Activated CD8-positive, alpha-beta memory T cell treated with anti-CD3 and anti-CD28 coated beads for 36 hours (primary cell): Measurements from ENCODE around the gene RAB1B. TPM values are rescaled to one million over a fixed set of nuclear protein-coding genes. Genes with fewer than 3 reads are reported as not detected.
"Not testable (repeated sequence)": the region's sequence is repeated elsewhere in the genome, so short reads cannot be mapped to it uniquely, and the experiment has no call there.

ENCODE experiments used
- CTCF ChIA-PET: fragments of 350-600 bp; sonication (Branson Sonifier 250); formaldehyde crosslinking; loops from one replicate; lab custom pipeline; 2021; ENCODE audit warnings: antibody characterized with exemption; lab: Charles Lee
- POLR2A ChIA-PET: fragments of 350-600 bp; sonication (Branson Sonifier 250); formaldehyde crosslinking; loops from one replicate; lab custom pipeline; 2021; ENCODE audit warnings: antibody characterized with exemption; lab: Charles Lee
- total RNA-seq, 2 experiments: library from RNA; stranded (reverse); gene quantifications; one replicate each; pipeline ENCODE4 v1.2.3, GENCODE V29; 2021

The RAB1B gene
- total RNA-seq, 2 experiments from 2014 or later, result 118 TPM

DNA sequence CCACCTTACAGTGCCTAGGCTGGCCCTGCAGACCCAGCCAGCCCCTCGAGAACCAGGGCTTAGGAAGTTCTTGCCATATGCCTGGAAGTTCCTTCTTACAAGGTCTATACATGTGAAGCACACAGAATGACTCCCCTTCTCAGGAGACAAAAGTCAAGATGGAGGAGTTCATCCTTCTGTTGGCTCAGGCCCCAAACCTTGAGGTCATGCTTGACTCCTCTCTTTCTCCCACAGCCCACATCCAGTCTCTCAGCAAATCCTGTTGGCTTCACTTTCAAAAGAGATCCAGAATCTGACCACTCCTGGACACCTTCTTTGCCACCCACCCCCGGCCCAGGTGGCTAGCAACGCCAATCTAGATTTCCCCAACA, 50.1 kb downstream of the RAB1B start:
- POLR2A ChIA-PET, result interaction anchor here (1.8 to 2.1 kb wide), 2 partner anchors 27 to 30 kb away, joined by 6 to 9 read pairs; partner anchors contain the start of genes BRMS1 and YIF1A
- CTCF ChIA-PET, result interaction anchor here (0.7 to 8.1 kb wide), 4 partner anchors 8 to 121 kb away, joined by 3 to 111 read pairs (median 6); partner anchors contain the start of genes MRPL11 and RIN1

GRCh38 chr11:66320289-66320688, 51.9 kb downstream of the RAB1B start:
- CTCF ChIA-PET, POLR2A ChIA-PET: not testable (repeated sequence)

DNA sequence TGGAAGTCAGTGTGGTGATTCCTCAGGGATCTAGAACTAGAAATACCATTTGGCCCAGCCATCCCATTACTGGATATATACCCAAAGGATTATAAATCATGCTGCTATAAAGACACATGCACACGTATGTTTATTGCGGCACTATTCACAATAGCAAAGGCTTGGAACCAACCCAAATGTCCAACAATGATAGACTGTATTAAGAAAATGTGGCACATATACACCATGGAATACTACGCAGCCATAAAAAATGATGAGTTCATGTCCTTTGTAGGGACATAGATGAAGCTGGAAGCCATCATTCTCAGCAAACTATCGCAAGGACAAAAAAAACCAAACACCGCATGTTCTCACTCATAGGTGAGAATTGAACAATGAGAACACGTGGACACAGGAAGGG, 52.3 kb downstream of the RAB1B start:
- CTCF ChIA-PET, POLR2A ChIA-PET: not testable (repeated sequence)

- POLR2A ChIA-PET, result no interaction called here
- CTCF ChIA-PET, result interaction anchor here (1.2 kb wide), 1 partner anchor 9 kb away, joined by 5 read pairs; no protein-coding TSS in a partner anchor
These were observed 53.2 kb downstream of the RAB1B start for GRCh38 chr11:66321606-66322005.

DNA sequence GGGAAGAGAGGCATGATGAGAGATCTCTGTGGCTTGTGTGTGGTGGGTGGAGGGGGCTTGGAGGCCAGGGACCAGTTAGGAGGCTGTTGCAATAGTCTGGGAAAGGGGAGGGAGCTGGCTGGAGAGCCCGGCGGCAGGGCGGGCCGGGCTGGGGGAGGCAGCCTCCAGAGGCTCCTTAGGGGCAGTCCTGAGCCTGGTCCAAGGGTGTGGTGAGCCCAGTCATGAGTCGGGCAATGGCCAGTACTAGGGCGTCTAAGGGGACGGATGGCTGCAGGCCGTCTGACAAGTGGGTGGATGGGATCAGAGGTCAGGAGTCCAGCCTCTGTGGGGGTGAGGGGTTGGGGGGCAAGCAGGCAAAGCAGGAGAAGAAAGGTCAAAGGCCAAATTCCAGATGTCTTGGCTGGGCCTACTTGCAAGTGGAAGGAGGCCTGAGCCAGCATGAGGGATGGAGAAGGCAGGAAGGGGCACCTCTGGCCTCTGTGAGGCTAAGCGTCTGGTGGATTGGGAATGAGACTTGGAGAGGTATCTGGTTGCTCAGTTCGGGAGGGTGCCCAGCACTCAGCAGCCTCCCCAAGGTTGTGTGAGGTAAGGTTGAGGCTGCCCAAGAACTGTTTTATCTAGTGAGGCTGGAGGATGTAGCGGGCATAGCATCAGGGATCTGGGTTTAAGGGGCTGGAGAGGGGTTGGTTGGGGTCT, 54.4 kb downstream of the RAB1B start:
- CTCF ChIA-PET, result no interaction called here
- POLR2A ChIA-PET, result interaction anchor here (1.3 kb wide), 1 partner anchor 11 kb away, joined by 3 read pairs; no protein-coding TSS in a partner anchor

DNA sequence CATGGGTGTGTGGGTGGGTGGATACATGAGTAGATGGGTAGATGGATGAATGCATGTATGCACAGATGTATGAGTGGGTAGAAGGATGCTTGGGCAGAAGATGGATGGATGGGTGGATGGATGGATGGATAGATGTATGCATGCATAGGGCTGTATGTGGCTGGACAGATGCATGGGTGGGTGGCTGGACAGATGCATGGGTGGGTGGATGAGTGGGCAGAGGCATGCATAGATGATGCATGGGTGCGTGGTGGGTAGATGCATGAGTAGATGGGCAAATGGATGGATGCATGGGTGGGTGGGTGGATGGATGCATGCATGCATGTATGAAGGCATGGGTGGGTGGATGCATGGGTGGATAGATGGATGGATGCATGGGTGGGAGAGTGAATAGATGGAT, 55.2 kb downstream of the RAB1B start:
- POLR2A ChIA-PET, result no interaction called here
- CTCF ChIA-PET, result no interaction called here

DNA sequence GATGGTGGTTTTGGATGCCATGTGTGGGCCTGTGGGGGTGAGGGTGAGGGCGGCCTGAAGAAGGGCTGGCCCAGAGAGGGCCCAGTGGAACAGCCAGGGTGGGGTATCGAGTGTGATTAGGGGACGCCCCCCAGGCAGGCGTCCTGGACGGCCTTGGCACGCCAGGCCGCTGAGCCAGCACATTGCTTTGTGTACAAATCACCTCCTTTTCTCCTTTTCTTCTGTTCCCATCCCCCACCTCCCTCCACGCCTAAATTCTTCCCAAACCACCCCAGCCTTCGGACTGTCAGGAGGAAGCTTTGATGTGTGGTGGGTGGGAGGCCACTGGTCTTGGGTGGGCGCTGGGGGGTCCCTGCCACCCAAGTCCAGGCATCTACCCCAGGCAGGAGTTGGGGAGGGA, 56.2 kb downstream of the RAB1B start:
- ChIA-PET CTCF (interaction anchor here (0.7 to 1.8 kb wide), 2 partner anchors 7 to 12 kb away, joined by 3 to 5 read pairs; partner anchors contain the start of gene CD248), POLR2A (interaction anchor here (1.1 kb wide), 1 partner anchor 12 kb away, joined by 5 read pairs; no protein-coding TSS in a partner anchor)

- CTCF ChIA-PET, result interaction anchor here (0.6 to 1.8 kb wide), 3 partner anchors 8 to 46 kb away, joined by 3 to 5 read pairs (median 5); partner anchors contain the start of gene CD248
- POLR2A ChIA-PET, result interaction anchor here (1.1 kb wide), 1 partner anchor 12 kb away, joined by 5 read pairs; no protein-coding TSS in a partner anchor
These were observed 56.8 kb downstream of the RAB1B start for GRCh38 chr11:66325263-66325671.

DNA sequence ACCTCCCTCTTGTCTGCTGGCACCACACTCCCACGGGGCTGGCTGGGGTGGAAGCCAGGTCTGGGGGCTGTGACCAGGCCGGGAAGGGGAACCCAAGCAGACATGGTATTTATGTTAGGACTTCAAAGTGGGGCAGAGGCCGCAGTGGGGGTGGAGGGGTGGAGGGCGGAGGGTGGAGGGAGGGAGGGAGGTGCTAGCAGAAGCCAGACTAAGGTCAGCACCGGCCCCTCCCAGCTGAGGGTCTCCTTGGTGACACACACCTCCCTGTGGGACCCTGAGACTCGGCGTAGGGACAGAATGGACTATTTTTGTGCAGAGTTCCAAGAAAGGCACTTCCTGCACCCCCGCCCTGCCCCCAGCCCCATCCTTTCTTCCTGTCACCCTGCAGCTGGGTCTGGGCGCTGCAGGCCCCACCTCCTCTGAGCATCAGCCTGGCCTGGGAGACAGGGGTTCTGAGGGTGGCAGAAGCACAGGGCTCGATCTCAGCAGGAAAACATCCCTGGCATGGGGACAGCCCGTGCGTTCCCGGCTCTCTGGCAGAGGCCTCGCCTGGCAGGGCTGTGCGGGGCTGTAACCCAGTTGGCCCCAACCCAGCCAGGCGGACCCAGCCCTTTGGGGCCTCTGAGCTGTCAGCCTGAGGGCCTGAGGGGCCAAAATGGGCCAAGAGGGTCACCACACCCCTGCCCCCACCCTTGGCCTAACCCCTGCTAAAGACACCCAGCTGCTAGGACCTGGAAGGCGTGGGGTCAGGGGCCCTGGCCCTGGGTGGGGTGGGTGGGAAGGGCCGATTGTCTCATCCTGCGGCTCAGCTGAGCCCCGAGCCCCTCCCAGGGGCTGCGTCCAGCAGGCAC, 58.0 kb downstream of the RAB1B start:
- ChIA-PET POLR2A (interaction anchor here (0.7 kb wide), 1 partner anchor 9 kb away, joined by 3 read pairs; no protein-coding TSS in a partner anchor), CTCF (interaction anchor here (0.6 to 1.6 kb wide), 5 partner anchors 8 to 103 kb away, joined by 3 to 11 read pairs (median 4); no protein-coding TSS in a partner anchor)

Other genes starting within 250 kb of the RAB1B start
- gene CATSPER1, start 242.2 kb upstream of the RAB1B start, total RNA-seq, result not detected
- under 1 TPM; 0.15 to 0.17 TPM for gene GAL3ST3, start 219.5 kb upstream of the RAB1B start, total RNA-seq
- gene SF3B2, start 216.3 kb upstream of the RAB1B start, total RNA-seq, result 100 to 1,000 TPM; 259 to 261 TPM
- 10 to 100 TPM; 59.5 to 62.7 TPM for gene PACS1, start 198.4 kb upstream of the RAB1B start, total RNA-seq
- 10 to 100 TPM; 57.4 to 59.5 TPM for gene KLC2, start 10.9 kb upstream of the RAB1B start, total RNA-seq
- 1 to 10 TPM; 2.4 to 3.5 TPM for gene CNIH2, start 9.5 kb downstream of the RAB1B start, total RNA-seq
- 10 to 100 TPM; 78.6 to 83.3 TPM for gene YIF1A, start 20.5 kb downstream of the RAB1B start, total RNA-seq
- not detected for gene TMEM151A, start 23.3 kb downstream of the RAB1B start, total RNA-seq
- gene CD248, start 48.4 kb downstream of the RAB1B start, total RNA-seq, result 1 to 10 TPM; 5.2 to 5.6 TPM
- under 1 TPM; 0.53 to 0.75 TPM for gene RIN1, start 67.8 kb downstream of the RAB1B start, total RNA-seq
- 10 to 100 TPM; 57.1 to 59.3 TPM for gene BRMS1, start 76.5 kb downstream of the RAB1B start, total RNA-seq
- 10 to 100 TPM; 11.7 to 13.4 TPM for gene B4GAT1, start 79.0 kb downstream of the RAB1B start, total RNA-seq
- gene SLC29A2, start 103.1 kb downstream of the RAB1B start, total RNA-seq, result 10 to 100 TPM; 12.1 to 13.0 TPM
- not detected for gene NPAS4, start 152.4 kb downstream of the RAB1B start, total RNA-seq
- gene MRPL11, start 170.2 kb downstream of the RAB1B start, total RNA-seq, result 100 to 1,000 TPM; 154 to 157 TPM
- 1 to 10 TPM; 7.9 to 8.2 TPM for gene PELI3, start 198.3 kb downstream of the RAB1B start, total RNA-seq
- gene DPP3, start 211.8 kb downstream of the RAB1B start, total RNA-seq, result 10 to 100 TPM; 68.6 to 72.3 TPM
- 10 to 100 TPM; 17.8 to 19.3 TPM for gene BBS1, start 242.0 kb downstream of the RAB1B start, total RNA-seq